ENCODE measurements around the gene SCAMP5.

SCAMP5 gene

GRCh38 chr15:75021341-75021740 is 26.0 kb downstream of the SCAMP5 start:
- DNase-seq, result no peak
- TF ChIP-seq CTCF (IDR thresholded peaks at IDR 0.05), result no peak
- Histone ChIP-seq H3K27ac (no peak overlapping the region), H3K4me1 (peaks cover 0 to 19% (median 9%) of the 10 kb centered on the region in 4 donors), H3K4me3 (no peak overlapping the region), H3K9me3 (no peaks in the 10 kb centered on the region), H3K36me3 (no peaks in the 10 kb centered on the region), H3K27me3 (no peaks in the 10 kb centered on the region)
- intact Hi-C loops (cut with DNase I; ENCODE audit: low total_unique reads), result no loop called here

GRCh38 chr15:75022783-75023180 is 27.4 kb downstream of the SCAMP5 start:
- no peak overlapping the region for H3K4me3 ChIP-seq
- intact Hi-C loops (cut with DNase I; ENCODE audit: low total_unique reads), result no loop called here
- no peak for DNase-seq
- no peaks in the 10 kb centered on the region for H3K9me3 ChIP-seq
- H3K27me3 ChIP-seq, result no peaks in the 10 kb centered on the region
- H3K4me1 ChIP-seq, result peaks cover 0 to 19% (median 9%) of the 10 kb centered on the region in 4 donors
- H3K36me3 ChIP-seq, result no peaks in the 10 kb centered on the region
- peak overlapping the region in 1 of 2 donors; percentile 87 for H3K27ac ChIP-seq
- TF ChIP-seq CTCF (IDR thresholded peaks at IDR 0.05), result no peak

- DNase-seq, result peak; percentile 97 to 98
- no peak for TF ChIP-seq CTCF (IDR thresholded peaks at IDR 0.05)
- intact Hi-C loops (cut with DNase I; ENCODE audit: low total_unique reads), result no loop called here
Observed at GRCh38 chr15:75023181-75023871, 28.0 kb downstream of the SCAMP5 start, which contains the start of gene PPCDC. Gene PPCDC (plus strand): TSS chr15:75023590. CDS start chr15:75028319, 4,729 bp downstream.

GRCh38 chr15:75023872-75024636 is 28.7 kb downstream of the SCAMP5 start:
- TF ChIP-seq CTCF (IDR thresholded peaks at IDR 0.05), result no peak
- no peak for DNase-seq
- intact Hi-C loops (cut with DNase I; ENCODE audit: low total_unique reads), result no loop called here
- peak overlapping the region; percentile 83 to 87 for H3K27ac ChIP-seq
- no peaks in the 10 kb centered on the region for H3K9me3 ChIP-seq
- H3K27me3 ChIP-seq, result no peaks in the 10 kb centered on the region
- H3K4me1 ChIP-seq, result peaks cover 0 to 23% (median 14%) of the 10 kb centered on the region in 4 donors
- peak overlapping the region; percentile 76 to 80 for H3K4me3 ChIP-seq
- H3K36me3 ChIP-seq, result no peaks in the 10 kb centered on the region

More at GRCh38 chr15:75023181-75023871, 28.0 kb downstream of the SCAMP5 start, which contains the start of gene PPCDC:
- Histone ChIP-seq H3K36me3 (no peaks in the 10 kb centered on the region), H3K4me1 (peaks cover 0 to 19% (median 9%) of the 10 kb centered on the region in 4 donors), H3K27ac (peak within 1 kb of the TSS; percentile 83 to 87), H3K27me3 (no peaks in the 10 kb centered on the region), H3K9me3 (no peaks in the 10 kb centered on the region), H3K4me3 (peak within 1 kb of the TSS; percentile 76 to 80)

- H3K27me3 ChIP-seq, result no peaks in the 10 kb centered on the region
- no peak overlapping the region for H3K4me3 ChIP-seq
- no peak for DNase-seq
- intact Hi-C loops (cut with DNase I; ENCODE audit: low total_unique reads), result loop anchor here (5.0 kb wide), 1 partner anchor 68 kb away; the partner anchor contains the start of gene RPP25
- TF ChIP-seq CTCF (IDR thresholded peaks at IDR 0.05), result no peak
- H3K27ac ChIP-seq, result no peak overlapping the region
- H3K4me1 ChIP-seq, result peaks cover 8 to 34% (median 23%) of the 10 kb centered on the region in 4 donors
- H3K36me3 ChIP-seq, result no peaks in the 10 kb centered on the region
- no peaks in the 10 kb centered on the region for H3K9me3 ChIP-seq
Observed at GRCh38 chr15:75025107-75025506, 29.7 kb downstream of the SCAMP5 start.

All from tibial artery (tissue), 4 donors.